PC-9 (cell line): ENCODE results near the gene TRNT1. TPM values are rescaled to one million over a fixed set of nuclear protein-coding genes. Genes with fewer than 3 reads are reported as not detected.

ENCODE experiments used
- BruUV-seq: library from RNA; stranded (reverse); fragments of 400-500 nt; replicated peaks from 2 replicates; lab custom pipeline; 2021; lab: Mats Ljungman, UMichigan
- CTCF ChIA-PET: fragments of 300-600 bp; sonication (Branson Sonifier 250); formaldehyde crosslinking; loops from one replicate; lab custom pipeline; 2022; ENCODE audit warnings: antibody characterized with exemption; lab: Charles Lee
- POLR2A ChIA-PET: fragments of 300-600 bp; sonication (Branson Sonifier 250); formaldehyde crosslinking; loops from one replicate; lab custom pipeline; 2022; ENCODE audit warnings: antibody characterized with exemption; ENCODE audit not compliant: unreplicated experiment; lab: Charles Lee
- DNase-seq, 2 experiments: peaks; one replicate each; pipeline versions ENCODE4 v3.0.0 to v3.0.0-alpha.2; 2015 to 2022; ENCODE audit warnings: mixed read lengths in 1 of 2
- H2AFZ ChIP-seq: fragments of 200-600 bp; sonication (generic); 2 replicates; pipeline ENCODE4 v1.8.1; 2017; ENCODE audit warnings: antibody characterized with exemption
- H3F3A ChIP-seq: fragments of 200-600 bp; sonication (generic); 2 replicates; pipeline ENCODE4 v1.8.1; 2017; ENCODE audit warnings: antibody characterized with exemption, mild to moderate bottlenecking, low read depth; ENCODE audit not compliant: insufficient read depth
- H3K27ac ChIP-seq: fragments of 200-600 bp; sonication (generic); 2 replicates; pipeline ENCODE4 v1.6.1; 2016; ENCODE audit warnings: mixed run types
- H3K27me3 ChIP-seq: fragments of 200-600 bp; sonication (generic); 2 replicates; pipeline ENCODE4 v1.6.1; 2016; ENCODE audit warnings: low read depth, mixed run types; ENCODE audit not compliant: insufficient read depth
- H3K36me3 ChIP-seq: fragments of 200-600 bp; sonication (generic); 2 replicates; pipeline ENCODE4 v1.6.1; 2016; ENCODE audit warnings: low read depth, mixed run types
- H3K4me1 ChIP-seq: fragments of 200-600 bp; sonication (generic); replicated peaks from 2 replicates; pipeline ENCODE4 v1.6.1; 2016; ENCODE audit warnings: mixed run types; ENCODE audit not compliant: insufficient read depth
- H3K4me2 ChIP-seq: fragments of 200-600 bp; sonication (generic); 2 replicates; pipeline ENCODE4 v1.6.1; 2017; ENCODE audit warnings: mixed run types
- H3K4me3 ChIP-seq: fragments of 200-600 bp; sonication (generic); 2 replicates; pipeline ENCODE4 v1.6.1; 2016; ENCODE audit warnings: mixed run types
- H3K79me2 ChIP-seq: fragments of 200-600 bp; sonication (generic); 2 replicates; pipeline ENCODE4 v1.6.1; 2017; ENCODE audit warnings: low read depth, mixed run types
- H3K9me2 ChIP-seq: fragments of 200-600 bp; sonication (generic); 2 replicates; pipeline ENCODE4 v1.8.1; 2017; ENCODE audit warnings: mild to moderate bottlenecking; ENCODE audit not compliant: insufficient read depth
- H3K9me3 ChIP-seq: fragments of 200-600 bp; sonication (generic); 2 replicates; pipeline ENCODE4 v1.8.1; 2016; ENCODE audit warnings: low read depth; ENCODE audit not compliant: insufficient read depth
- H4K20me1 ChIP-seq: fragments of 200-600 bp; sonication (generic); 2 replicates; pipeline ENCODE4 v1.8.1; 2017; ENCODE audit not compliant: insufficient read depth
- CTCF ChIP-seq: fragments of 200-600 bp; sonication (generic); conservative IDR thresholded peaks from 2 replicates; pipeline ENCODE4 v1.6.1; 2017; ENCODE audit warnings: mixed run types, antibody characterized with exemption, mild to moderate bottlenecking, moderate library complexity
- EZH2 ChIP-seq: fragments of 200-600 bp; sonication (generic); IDR thresholded peaks from 2 replicates; pipeline ENCODE4 v1.8.0; 2017; ENCODE audit warnings: antibody characterized with exemption, low read depth
- intact Hi-C: fragments of 100-400 bp; cut with micrococcal nuclease; formaldehyde crosslinking; loops from one replicate; pipeline ENCODE4 v1.10.0; 2022; ENCODE audit not compliant: unreplicated experiment
- total RNA-seq: library from RNA; stranded (reverse); gene quantifications from 2 replicates; pipeline ENCODE4 v1.2.3, GENCODE V29; 2021

Gene TRNT1
- total RNA-seq, 1 experiment from 2014 or later: 22.5 TPM

- no TSS peak for BruUV-seq
- POLR2A ChIA-PET: no interaction called here
- no peaks in the 10 kb centered on the region for H3K9me2 ChIP-seq
- H3K79me2 ChIP-seq: no peaks in the 10 kb centered on the region
- CTCF ChIA-PET: no interaction called here
- H3K27me3 ChIP-seq: peaks cover 7% of the 10 kb centered on the region; the same call in 1 of the 2 replicates
- no peak overlapping the region for H2AFZ ChIP-seq
- no peaks in the 10 kb centered on the region for H4K20me1 ChIP-seq
- H3K4me1 ChIP-seq: no peaks in the 10 kb centered on the region
- no peak for DNase-seq
- H3K4me3 ChIP-seq: no peak overlapping the region
- no peaks in the 10 kb centered on the region for H3K9me3 ChIP-seq
- H3K4me2 ChIP-seq: no peak overlapping the region
- no peaks in the 10 kb centered on the region for H3F3A ChIP-seq
- no peak overlapping the region for H3K27ac ChIP-seq
- TF ChIP-seq EZH2: no peak
- TF ChIP-seq CTCF: no peak
- intact Hi-C loops: no loop called here
- H3K36me3 ChIP-seq: no peaks in the 10 kb centered on the region
These were observed 63.2 kb downstream of the TRNT1 start for GRCh38 chr3:3189961-3190360.

- TF ChIP-seq CTCF (no peak), EZH2 (no peak)
- Histone ChIP-seq H3K27ac (no peak overlapping the region), H3K36me3 (no peaks in the 10 kb centered on the region), H3K4me2 (no peak overlapping the region), H3F3A (no peaks in the 10 kb centered on the region), H3K4me1 (no peaks in the 10 kb centered on the region), H3K27me3 (peaks cover 7% of the 10 kb centered on the region; the same call in 1 of the 2 replicates), H4K20me1 (no peaks in the 10 kb centered on the region), H3K9me3 (no peaks in the 10 kb centered on the region), H3K9me2 (no peaks in the 10 kb centered on the region), H3K79me2 (no peaks in the 10 kb centered on the region), H2AFZ (no peak overlapping the region), H3K4me3 (no peak overlapping the region)
- intact Hi-C loops: no loop called here
- no TSS peak for BruUV-seq
- ChIA-PET POLR2A (no interaction called here), CTCF (interaction anchor here (0.6 kb wide), 1 partner anchor 1099 kb away, joined by 7 read pairs; no protein-coding TSS in a partner anchor)
- DNase-seq: no peak
These were observed 65.0 kb downstream of the TRNT1 start for GRCh38 chr3:3191675-3192285.

GRCh38 chr3:3192286-3192675 is 65.5 kb downstream of the TRNT1 start:
- no peak overlapping the region for H3K27ac ChIP-seq
- no peak overlapping the region for H3K4me2 ChIP-seq
- H2AFZ ChIP-seq: no peak overlapping the region
- no peaks in the 10 kb centered on the region for H3K79me2 ChIP-seq
- TF ChIP-seq CTCF: no peak
- TF ChIP-seq EZH2: no peak
- no peak overlapping the region for H3K4me3 ChIP-seq
- ChIA-PET CTCF (interaction anchor here (0.6 kb wide), 1 partner anchor 1098 kb away, joined by 7 read pairs; no protein-coding TSS in a partner anchor), POLR2A (no interaction called here)
- no peak for DNase-seq
- no peaks in the 10 kb centered on the region for H3K9me3 ChIP-seq
- no peaks in the 10 kb centered on the region for H3K9me2 ChIP-seq
- H3K27me3 ChIP-seq: peaks cover 7% of the 10 kb centered on the region; the same call in 1 of the 2 replicates
- H3K36me3 ChIP-seq: no peaks in the 10 kb centered on the region
- H4K20me1 ChIP-seq: no peaks in the 10 kb centered on the region
- no peaks in the 10 kb centered on the region for H3K4me1 ChIP-seq
- H3F3A ChIP-seq: no peaks in the 10 kb centered on the region
- intact Hi-C loops: no loop called here
- BruUV-seq: no TSS peak
